Astrocyte of the cerebellum (primary cell): ENCODE results near the gene DDX56.

Source experiments
- DNase-seq: peaks from one replicate; pipeline ENCODE4 v3.0.0-alpha.2; 2011; ENCODE audit warnings: low read depth
- H3K4me3 ChIP-seq: 2 replicates; pipeline ENCODE4 v1.5.1; 2011; ENCODE audit warnings: mild to moderate bottlenecking, low read depth, low read length, moderate library complexity
- CTCF ChIP-seq: IDR thresholded peaks from 2 replicates; pipeline ENCODE4 v1.5.1; 2012; ENCODE audit warnings: low read length, low read depth, moderate library complexity, mild to moderate bottlenecking; ENCODE audit errors: missing control alignments
- in situ Hi-C: cut with HindIII; loops from 2 replicates; pipeline ENCODE4 v1.10.0; 2017; ENCODE audit warnings: low sequenced_read_pairs

The DDX56 gene

GRCh38 chr7:44535348-44536064 lies 38.2 kb downstream of the DDX56 start:
- H3K4me3 ChIP-seq: no peak overlapping the region
- in situ Hi-C loops: no loop called here
- DNase-seq: no peak
- TF ChIP-seq CTCF: no peak

GRCh38 chr7:44534501-44534900 lies 39.2 kb downstream of the DDX56 start:
- no peak for DNase-seq
- H3K4me3 ChIP-seq: no peak overlapping the region
- peak; percentile 58 for TF ChIP-seq CTCF
- in situ Hi-C loops: no loop called here

GRCh38 chr7:44534087-44534486 lies 39.6 kb downstream of the DDX56 start:
- DNase-seq: no peak
- in situ Hi-C loops: no loop called here
- TF ChIP-seq CTCF: no peak
- no peak overlapping the region for H3K4me3 ChIP-seq

GRCh38 chr7:44533301-44534055 lies 40.2 kb downstream of the DDX56 start:
- H3K4me3 ChIP-seq: no peak overlapping the region
- in situ Hi-C loops: no loop called here
- no peak for TF ChIP-seq CTCF
- no peak for DNase-seq

GRCh38 chr7:44531421-44532380 lies 42.0 kb downstream of the DDX56 start:
- no peak for TF ChIP-seq CTCF
- H3K4me3 ChIP-seq: no peak overlapping the region
- in situ Hi-C loops: no loop called here
- DNase-seq: no peak

GRCh38 chr7:44530990-44531389 lies 42.7 kb downstream of the DDX56 start:
- DNase-seq: no peak
- no peak overlapping the region for H3K4me3 ChIP-seq
- in situ Hi-C loops: no loop called here
- no peak for TF ChIP-seq CTCF
